NCI-H446 treated with DMSO at 0.1 percent for 48 hours (cell line): ENCODE measurements around the gene TBC1D9.

ENCODE experiments used
- DNase-seq: peaks from one replicate; lab custom pipeline; 2025; lab: John Stamatoyannopoulos, UW

Gene TBC1D9

GRCh38 chr4:140690093-140690492 lies 66.1 kb downstream of the TBC1D9 start:
- no peak for DNase-seq

- no peak for DNase-seq
Measured at GRCh38 chr4:140689623-140690022, 66.6 kb downstream of the TBC1D9 start.

GRCh38 chr4:140688711-140689598 lies 67.2 kb downstream of the TBC1D9 start:
- DNase-seq = peak; percentile 26

GRCh38 chr4:140686796-140687195 lies 69.4 kb downstream of the TBC1D9 start:
- peak; percentile 33 for DNase-seq

GRCh38 chr4:140684314-140684713 lies 71.9 kb downstream of the TBC1D9 start:
- no peak for DNase-seq

- DNase-seq = no peak
Measured at GRCh38 chr4:140681201-140681600, 75.0 kb downstream of the TBC1D9 start.

- DNase-seq = no peak
Measured at GRCh38 chr4:140680686-140681085, 75.5 kb downstream of the TBC1D9 start.

- no peak for DNase-seq
Measured at GRCh38 chr4:140679576-140679975, 76.6 kb downstream of the TBC1D9 start.

- DNase-seq = no peak
Measured at GRCh38 chr4:140675599-140676231, 80.5 kb downstream of the TBC1D9 start.

- DNase-seq = peak; percentile 38
Measured at GRCh38 chr4:140673729-140674128, 82.5 kb downstream of the TBC1D9 start.

GRCh38 chr4:140672416-140672815 lies 83.8 kb downstream of the TBC1D9 start:
- no peak for DNase-seq

GRCh38 chr4:140668111-140668510 lies 88.1 kb downstream of the TBC1D9 start:
- no peak for DNase-seq

- no peak for DNase-seq
Measured at GRCh38 chr4:140666889-140667614, 89.1 kb downstream of the TBC1D9 start.

- DNase-seq = no peak
Measured at GRCh38 chr4:140662082-140662869, 93.9 kb downstream of the TBC1D9 start.

- no peak for DNase-seq
Measured at GRCh38 chr4:140661550-140661949, 94.6 kb downstream of the TBC1D9 start.

GRCh38 chr4:140659943-140660700 lies 96.1 kb downstream of the TBC1D9 start:
- no peak for DNase-seq

- DNase-seq = no peak
Measured at GRCh38 chr4:140654495-140654814, 101.7 kb downstream of the TBC1D9 start.

GRCh38 chr4:140653718-140654494 lies 102.3 kb downstream of the TBC1D9 start:
- no peak for DNase-seq

- no peak for DNase-seq
Measured at GRCh38 chr4:140652601-140653000, 103.6 kb downstream of the TBC1D9 start.

GRCh38 chr4:140648716-140649308 lies 107.4 kb downstream of the TBC1D9 start:
- no peak for DNase-seq
